Measurements from ENCODE around the gene ZSCAN1. TPM values are rescaled to one million over a fixed set of nuclear protein-coding genes. Genes with fewer than 3 reads are reported as not detected.
A peak's percentile ranks its signal among the peaks of the same experiment; 100 is the strongest.
"Not testable (repeated sequence)": the region's sequence is repeated elsewhere in the genome, so short reads cannot be mapped to it uniquely, and the experiment has no call there.

ZSCAN1 gene, protein sequence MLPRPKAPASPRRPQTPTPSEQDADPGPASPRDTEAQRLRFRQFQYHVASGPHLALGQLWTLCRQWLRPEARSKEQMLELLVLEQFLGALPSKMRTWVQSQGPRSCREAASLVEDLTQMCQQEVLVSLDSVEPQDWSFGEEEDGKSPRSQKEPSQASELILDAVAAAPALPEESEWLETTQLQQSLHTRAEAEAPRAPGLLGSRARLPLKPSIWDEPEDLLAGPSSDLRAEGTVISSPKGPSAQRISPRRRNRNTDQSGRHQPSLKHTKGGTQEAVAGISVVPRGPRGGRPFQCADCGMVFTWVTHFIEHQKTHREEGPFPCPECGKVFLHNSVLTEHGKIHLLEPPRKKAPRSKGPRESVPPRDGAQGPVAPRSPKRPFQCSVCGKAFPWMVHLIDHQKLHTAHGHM
- total RNA-seq, result not detected in 2 replicates

GRCh38 chr19:58033741-58034476, at the start of gene ZSCAN1:
Gene ZSCAN1 (plus strand): TSS chr19:58034025. CDS start chr19:58037837, 3,812 bp downstream.
- DNase-seq (ENCODE audit: low read depth, low spot score), result no peak

DNA sequence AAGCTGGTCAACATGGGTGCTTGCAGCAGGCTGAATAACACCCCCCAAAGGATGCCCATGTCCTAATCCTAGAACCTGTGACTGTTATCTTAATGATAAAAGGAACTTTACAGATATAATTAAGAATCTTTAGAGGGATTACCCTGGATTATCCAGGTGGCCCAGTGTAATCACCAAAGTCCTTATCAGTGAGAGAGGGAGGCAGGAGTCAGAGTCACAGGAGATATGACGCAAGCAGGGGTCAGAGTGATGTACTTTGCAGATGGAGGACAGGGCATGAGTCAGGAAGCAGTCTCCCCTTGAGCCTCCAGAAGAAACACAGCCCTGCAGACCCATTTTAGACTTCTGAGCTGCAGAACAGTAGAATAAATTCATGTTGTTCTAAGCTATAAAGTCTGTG, 41.0 kb upstream of the ZSCAN1 start:
- no peak for DNase-seq (ENCODE audit: low read depth, low spot score)

GRCh38 chr19:58000677-58001076, 33.1 kb upstream of the ZSCAN1 start:
- DNase-seq (ENCODE audit: low read depth, low spot score), result no peak

DNA sequence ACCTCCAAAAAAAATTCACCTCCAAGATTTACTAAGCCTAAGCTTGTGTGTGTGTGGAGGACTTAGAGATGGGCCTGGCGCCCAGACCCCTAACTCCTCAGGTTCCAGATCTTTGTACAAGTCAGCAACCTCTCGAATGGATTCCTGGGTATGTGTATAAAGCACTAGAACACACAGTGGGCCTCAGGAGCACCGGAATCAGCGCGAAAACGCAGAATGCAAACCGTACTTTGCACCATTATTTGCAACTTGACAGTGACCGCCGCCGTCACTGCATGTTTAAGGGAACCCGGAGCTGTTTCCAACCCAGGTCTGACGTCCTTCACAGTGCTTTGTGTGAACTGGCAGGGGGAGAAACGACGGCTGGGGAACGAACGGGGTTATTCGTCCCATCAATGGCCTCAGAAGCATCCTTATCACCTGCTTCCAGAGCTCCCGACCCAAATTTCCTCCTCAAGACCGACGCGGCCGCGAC, 31.9 kb upstream of the ZSCAN1 start:
- DNase-seq (ENCODE audit: low read depth, low spot score), result no peak

DNA sequence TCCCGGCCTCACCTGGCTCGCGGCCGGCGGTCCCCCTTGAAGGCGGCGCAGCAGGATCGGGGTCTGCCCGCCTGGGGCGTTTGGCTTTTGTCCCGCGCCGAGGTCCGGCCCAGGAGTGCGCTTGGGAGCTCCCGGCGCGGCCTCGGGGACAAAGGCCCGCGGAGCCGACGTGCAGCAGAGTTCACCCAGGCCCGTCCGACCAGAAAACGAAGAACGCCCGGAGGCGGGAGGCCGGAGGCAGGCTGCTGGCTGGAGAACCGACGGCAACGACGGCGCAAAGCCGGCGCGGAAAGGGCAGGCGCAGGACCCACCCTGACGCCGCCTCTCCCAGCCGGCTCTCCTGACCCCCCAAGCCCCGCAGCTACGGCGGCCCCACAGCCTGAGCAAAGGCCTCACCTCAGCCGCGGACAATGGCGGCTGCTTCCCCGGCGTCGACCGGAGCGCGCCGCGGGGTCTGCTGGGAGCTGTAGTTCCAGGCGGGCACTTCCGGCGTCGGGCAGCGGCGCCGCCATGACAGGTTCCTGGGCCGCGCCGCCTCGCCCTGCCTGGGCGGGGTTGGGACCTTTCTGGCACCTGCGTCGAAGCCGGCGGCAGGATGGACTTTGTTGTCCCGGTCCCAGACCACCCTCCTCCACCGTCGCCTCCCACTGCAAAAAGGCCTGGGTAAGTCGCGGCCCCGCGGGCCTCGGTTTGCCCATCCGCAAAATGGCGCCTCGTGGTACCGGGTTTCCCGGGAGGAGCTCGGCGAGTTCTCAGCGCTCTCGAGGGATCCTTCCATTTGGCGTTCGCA, 31.2 kb upstream of the ZSCAN1 start, which contains the start of gene ZNF606:
ZNF606 (minus strand) TSS at position 437 of the 790 bp plus-strand sequence. CDS start 1,501 bp downstream, outside the sequence.
- peak; percentile 61 for DNase-seq (ENCODE audit: low read depth, low spot score)

DNA sequence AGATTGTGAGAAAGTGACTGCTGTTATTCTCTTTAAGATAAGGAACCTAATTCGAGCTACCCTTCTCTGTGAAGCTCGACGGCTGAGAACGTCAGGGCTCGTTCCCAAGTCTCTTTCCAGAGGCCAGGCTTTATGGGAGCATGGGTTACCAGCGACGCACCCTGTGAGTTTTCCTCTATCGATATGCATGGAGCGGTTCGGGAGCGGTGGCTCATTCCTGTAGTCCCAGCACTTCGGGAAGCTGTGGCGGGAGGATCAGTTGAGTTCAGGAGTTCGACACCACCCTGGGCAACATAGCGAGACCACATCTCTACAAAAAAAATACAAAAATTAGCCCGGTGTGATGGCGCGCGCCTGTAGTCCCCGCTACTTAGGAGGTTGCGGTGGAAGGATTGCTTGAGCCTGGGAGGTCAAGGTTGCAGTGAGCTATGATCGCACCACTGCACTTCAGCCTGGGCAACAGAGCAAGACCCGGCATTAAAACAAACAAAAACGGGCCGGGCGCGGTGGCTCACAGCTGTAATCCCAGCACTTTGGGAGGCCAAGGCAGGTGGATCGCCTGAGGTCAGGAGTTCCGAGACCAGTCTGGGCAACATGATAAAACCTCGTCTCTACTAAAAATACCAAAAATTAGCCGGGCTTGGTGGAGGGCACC, 30.5 kb upstream of the ZSCAN1 start:
- no peak for DNase-seq (ENCODE audit: low read depth, low spot score)

- DNase-seq (ENCODE audit: low read depth, low spot score), result no peak
Observed at GRCh38 chr19:58007285-58007684, 26.5 kb upstream of the ZSCAN1 start.

DNA sequence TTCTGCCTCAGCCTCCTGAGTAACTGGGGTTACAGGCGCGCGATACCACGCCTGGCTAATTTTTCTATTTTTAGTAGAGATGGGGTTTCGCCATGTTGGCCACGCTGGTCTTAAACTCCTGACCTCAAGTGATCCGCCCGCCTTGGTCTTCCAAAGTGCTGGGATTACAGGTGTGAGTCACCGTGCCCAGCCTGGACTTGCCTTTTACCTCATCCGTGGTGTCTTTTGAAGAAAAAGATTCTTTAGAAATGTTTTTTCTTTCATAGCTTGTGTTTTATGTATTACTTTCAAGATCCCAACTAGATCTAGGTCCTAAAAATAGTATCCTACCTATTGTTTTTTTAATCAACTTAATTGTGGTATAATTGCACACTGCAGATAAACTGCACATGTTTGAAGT, 24.9 kb upstream of the ZSCAN1 start:
- not testable (repeated sequence) for DNase-seq (ENCODE audit: low read depth, low spot score)

DNA sequence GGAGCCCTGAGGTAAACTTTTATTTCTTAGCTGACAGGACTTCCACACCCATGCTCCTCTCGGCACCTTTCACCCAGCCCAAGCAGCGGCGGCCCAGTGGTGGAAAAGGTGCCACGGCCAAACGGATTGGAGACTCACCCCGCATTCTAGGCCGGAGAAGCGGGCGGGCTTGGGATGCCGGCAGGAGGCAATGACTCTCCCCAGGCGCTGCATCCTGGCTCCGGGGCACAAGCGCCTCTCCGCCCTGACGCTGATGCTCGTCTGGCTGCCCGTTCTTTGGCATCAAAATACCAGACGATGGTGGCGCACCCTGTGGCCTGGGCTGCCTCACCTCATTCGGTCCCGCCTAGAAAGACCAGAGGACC, 24.5 kb upstream of the ZSCAN1 start:
- DNase-seq (ENCODE audit: low read depth, low spot score), result no peak

- peak; percentile 53 for DNase-seq (ENCODE audit: low read depth, low spot score)
Observed at GRCh38 chr19:58009666-58010301, 24.0 kb upstream of the ZSCAN1 start.

DNA sequence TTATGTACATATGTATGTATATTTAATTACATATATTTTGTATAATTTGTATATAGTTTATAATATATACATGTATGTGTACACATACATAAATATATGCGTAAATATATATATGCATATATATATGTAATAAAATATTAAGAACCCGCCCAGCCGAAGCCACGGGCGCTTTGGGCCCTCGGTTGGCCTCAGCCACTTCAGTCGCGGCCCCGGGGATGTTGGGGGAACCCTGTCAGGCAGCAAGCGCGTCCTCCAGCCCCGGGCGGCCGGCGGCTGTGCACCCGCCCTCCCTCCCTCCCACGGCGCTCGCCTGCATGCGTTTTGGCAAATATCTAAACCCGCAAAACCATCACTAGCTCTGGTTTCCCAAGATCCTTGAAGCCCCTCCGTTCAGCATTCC, 23.3 kb upstream of the ZSCAN1 start:
- DNase-seq (ENCODE audit: low read depth, low spot score), result no peak

DNA sequence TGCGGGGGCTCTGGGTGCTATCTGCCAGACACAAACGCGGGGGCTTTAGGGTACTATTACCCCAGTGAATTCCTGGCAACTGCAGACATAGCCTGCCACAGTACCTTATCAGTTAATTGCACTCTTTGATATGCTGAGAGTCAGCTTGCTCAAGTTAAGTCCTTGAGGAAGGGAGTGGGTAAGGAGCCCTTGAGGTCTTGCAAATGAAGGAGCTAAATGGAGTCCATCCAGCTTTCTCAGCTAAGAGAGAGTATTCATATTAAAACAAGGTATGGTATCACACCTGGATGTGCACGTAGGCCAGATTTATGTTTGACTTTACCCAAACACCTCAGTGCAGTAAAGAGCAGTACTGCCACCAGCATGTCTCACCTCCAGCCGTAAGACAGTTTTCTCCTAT, 19.7 kb upstream of the ZSCAN1 start:
- DNase-seq (ENCODE audit: low read depth, low spot score), result no peak

- no peak for DNase-seq (ENCODE audit: low read depth, low spot score)
Observed at GRCh38 chr19:58020129-58020528, 13.7 kb upstream of the ZSCAN1 start.

DNA sequence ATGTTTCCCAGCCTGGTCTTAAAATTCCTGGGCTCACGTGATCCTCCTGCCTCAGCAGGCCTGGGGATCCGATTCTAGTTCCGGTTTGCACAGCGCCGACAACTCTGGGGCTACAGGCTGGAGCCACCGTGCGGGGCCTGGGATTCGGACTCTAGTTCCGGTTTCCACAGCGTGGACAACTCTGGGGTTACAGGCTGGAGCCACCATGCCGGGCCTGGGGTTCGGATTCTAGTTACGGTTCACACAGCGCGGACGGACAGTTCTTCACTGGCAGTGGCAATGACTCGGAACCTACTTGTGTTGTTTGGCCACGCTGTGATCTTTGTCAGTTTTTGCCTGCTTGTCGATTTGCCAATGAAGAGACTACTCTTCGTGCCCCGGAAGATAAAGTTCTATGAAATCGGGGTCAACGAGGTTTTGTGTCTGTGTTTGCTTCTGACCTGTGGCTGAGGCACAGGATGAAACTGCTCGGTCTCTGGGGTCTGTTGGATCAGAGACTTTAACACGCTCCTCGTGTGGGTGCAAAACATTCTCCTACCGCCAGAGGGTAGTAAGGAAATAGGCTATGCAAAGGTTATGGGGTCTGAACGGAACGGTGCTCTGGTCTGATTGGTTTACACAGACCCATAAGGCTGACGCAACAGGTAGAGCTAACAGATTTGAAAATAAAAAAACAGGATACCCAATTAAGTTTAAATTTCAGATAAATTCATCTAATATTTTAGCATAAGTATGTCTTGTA, 12.1 kb upstream of the ZSCAN1 start:
- no peak for DNase-seq (ENCODE audit: low read depth, low spot score)

DNA sequence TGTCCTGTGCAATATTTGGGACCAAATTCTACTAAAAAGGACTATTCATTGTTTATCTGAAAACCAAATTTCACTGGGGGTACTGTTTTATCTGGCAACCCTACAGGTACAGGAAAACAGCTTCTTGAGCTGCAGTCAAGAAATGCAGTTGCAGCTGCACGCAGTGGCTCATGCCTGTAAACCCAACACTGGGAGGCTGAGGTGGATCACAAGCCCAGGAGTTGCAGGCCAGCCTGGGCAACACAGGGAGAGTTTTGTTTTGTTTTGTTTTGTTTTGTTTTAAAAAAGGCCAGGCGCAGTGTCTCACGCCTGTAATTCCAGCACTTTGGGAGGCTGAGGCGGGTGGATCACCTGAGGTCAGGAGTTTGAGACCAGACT, 11.6 kb upstream of the ZSCAN1 start:
- no peak for DNase-seq (ENCODE audit: low read depth, low spot score)

DNA sequence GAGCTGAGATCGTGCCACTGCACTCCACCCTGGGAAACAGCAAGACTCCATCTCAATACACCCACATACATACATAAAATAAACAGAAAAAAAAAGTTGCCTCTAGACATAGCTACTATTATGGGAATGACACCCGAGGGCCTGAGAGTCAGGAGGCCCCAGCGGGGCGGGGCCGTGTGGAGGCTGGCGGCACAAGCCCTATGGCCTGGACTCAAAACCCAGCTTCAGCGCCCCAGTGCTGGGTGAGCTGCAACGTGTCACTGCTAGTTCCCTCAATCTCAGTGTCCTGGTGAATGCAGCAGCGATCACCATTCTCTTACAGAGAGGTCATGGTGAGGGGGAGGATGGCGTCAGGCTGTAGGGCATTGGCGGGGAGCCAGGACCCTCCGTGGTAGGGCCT, 9.2 kb upstream of the ZSCAN1 start:
- DNase-seq (ENCODE audit: low read depth, low spot score), result no peak

DNA sequence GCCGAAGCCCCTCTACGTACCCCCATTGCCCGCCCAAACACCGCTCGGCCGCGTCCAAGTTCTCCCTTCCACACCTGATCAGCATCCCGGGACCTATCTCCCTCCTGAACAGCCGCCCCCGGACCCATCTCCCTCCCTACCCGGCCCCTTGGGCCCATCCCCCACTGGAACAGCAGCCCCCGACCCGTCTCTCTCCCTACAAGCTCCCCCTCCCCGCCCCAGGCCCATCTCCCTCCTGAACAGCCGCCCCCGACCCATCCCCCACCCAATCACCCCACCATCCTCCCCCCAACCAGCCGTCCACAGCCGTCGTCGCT, 610 bp downstream of the ZSCAN1 start:
- DNase-seq (ENCODE audit: low read depth, low spot score), result no peak

- no peak for DNase-seq (ENCODE audit: low read depth, low spot score)
Observed at GRCh38 chr19:58035863-58036262, 2.0 kb downstream of the ZSCAN1 start.

DNA sequence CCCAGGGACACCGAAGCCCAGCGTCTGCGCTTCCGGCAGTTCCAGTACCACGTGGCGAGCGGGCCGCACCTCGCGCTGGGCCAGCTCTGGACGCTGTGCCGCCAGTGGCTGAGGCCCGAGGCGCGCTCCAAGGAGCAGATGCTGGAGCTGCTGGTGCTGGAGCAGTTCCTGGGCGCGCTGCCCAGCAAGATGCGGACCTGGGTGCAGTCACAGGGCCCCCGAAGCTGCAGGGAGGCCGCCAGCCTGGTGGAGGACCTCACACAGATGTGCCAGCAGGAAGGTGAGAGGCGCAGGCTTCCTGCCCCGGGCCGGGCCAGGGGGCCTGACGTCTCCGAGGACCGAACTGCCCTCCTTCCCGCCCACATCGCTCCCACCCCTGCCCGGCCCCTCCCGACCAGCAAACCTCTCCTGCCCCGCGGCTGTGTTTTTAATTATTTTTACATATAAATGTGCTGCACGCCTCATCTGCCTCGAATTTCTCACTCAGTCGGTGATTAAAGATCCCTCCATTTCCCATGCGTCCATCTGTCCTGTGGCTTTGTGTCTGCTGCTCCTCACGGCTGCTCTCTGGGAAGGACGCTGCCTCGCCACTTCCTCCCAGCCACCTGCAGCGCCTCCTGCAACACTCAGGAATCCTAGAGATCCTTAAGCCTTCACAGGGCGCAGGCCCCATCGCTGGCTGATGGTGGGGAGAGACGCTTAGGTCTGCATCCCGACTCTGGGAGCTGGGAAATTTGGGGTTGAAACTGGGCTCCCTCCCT, 4.3 kb downstream of the ZSCAN1 start:
- no peak for DNase-seq (ENCODE audit: low read depth, low spot score)

Measured in pulmonary artery endothelial cell (primary cell).